HCT116 (cell line): ENCODE data around the gene R3HDM4. TPM values are rescaled to one million over a fixed set of nuclear protein-coding genes. Genes with fewer than 3 reads are reported as not detected.

Experiments
- EGR1 ChIP-seq: IDR thresholded peaks from 2 replicates; pipeline ENCODE4 v1.6.1; 2012; ENCODE audit warnings: low read depth
- ELF1 ChIP-seq: IDR thresholded peaks from 2 replicates; pipeline ENCODE4 v1.6.1; 2012; ENCODE audit warnings: low read depth, borderline replicate concordance
- EZH2 ChIP-seq: fragments of 200-600 bp; sonication (generic); IDR thresholded peaks from 2 replicates; pipeline ENCODE4 v1.6.1; 2017; ENCODE audit warnings: antibody characterized with exemption, mixed run types
- EZH2phosphoT487 ChIP-seq: fragments of 200-600 bp; IDR thresholded peaks from 2 replicates; pipeline ENCODE4 v1.6.1; 2018; ENCODE audit warnings: antibody characterized with exemption, borderline replicate concordance
- FOSL1 ChIP-seq: IDR thresholded peaks from 2 replicates; pipeline ENCODE4 v1.6.1; 2012; ENCODE audit warnings: low read depth
- JUND ChIP-seq: IDR thresholded peaks from 2 replicates; pipeline ENCODE4 v1.6.1; 2012
- MAX ChIP-seq: IDR thresholded peaks from 2 replicates; pipeline ENCODE4 v1.6.1; 2012
- POLR2A ChIP-seq: IDR thresholded peaks from 2 replicates; pipeline ENCODE4 v1.7.0; 2011; ENCODE audit warnings: borderline replicate concordance; ENCODE audit not compliant: insufficient read depth, insufficient read length; ENCODE audit errors: extremely low read depth
- SIN3A ChIP-seq: IDR thresholded peaks from 2 replicates; pipeline ENCODE4 v1.6.1; 2012; ENCODE audit warnings: low read depth
- SRF ChIP-seq: IDR thresholded peaks from 2 replicates; pipeline ENCODE4 v1.6.1; 2012; ENCODE audit warnings: low read depth
- TCF7L2 ChIP-seq: IDR thresholded peaks from 2 replicates; pipeline ENCODE4 v1.7.0; 2011; ENCODE audit warnings: borderline replicate concordance, inconsistent platforms; ENCODE audit not compliant: insufficient read depth, insufficient read length; ENCODE audit errors: extremely low read depth
- ZFX ChIP-seq: fragments of 450-650 bp; IDR thresholded peaks from 2 replicates; pipeline ENCODE4 v1.6.1; 2017
- ZNF274 ChIP-seq: fragments of 200-500 bp; sonication (Bioruptor generic); IDR thresholded peaks from 2 replicates; pipeline ENCODE4 v1.6.1; 2014; ENCODE audit warnings: mild to moderate bottlenecking, low read depth, low read length, inconsistent platforms
- total RNA-seq: library from RNA; stranded (reverse); gene quantifications from one replicate; pipeline ENCODE4 v1.2.1, GENCODE V29; 2021; ENCODE audit not compliant: unreplicated experiment
- TF ChIP-seq, protein P1 (sequence below): IDR thresholded peaks from 2 replicates; pipeline ENCODE4 v1.6.1; 2012; ENCODE audit warnings: low read depth
- TF ChIP-seq, protein P2 (sequence below): IDR thresholded peaks from 2 replicates; pipeline ENCODE4 v1.6.1; 2012

Gene R3HDM4
- total RNA-seq, 1 experiment from 2014 or later: 92.3 TPM

GRCh38 chr19:939439-939838 lies 26.4 kb upstream of the R3HDM4 start (continued):
- TF ChIP-seq, protein P1, sequence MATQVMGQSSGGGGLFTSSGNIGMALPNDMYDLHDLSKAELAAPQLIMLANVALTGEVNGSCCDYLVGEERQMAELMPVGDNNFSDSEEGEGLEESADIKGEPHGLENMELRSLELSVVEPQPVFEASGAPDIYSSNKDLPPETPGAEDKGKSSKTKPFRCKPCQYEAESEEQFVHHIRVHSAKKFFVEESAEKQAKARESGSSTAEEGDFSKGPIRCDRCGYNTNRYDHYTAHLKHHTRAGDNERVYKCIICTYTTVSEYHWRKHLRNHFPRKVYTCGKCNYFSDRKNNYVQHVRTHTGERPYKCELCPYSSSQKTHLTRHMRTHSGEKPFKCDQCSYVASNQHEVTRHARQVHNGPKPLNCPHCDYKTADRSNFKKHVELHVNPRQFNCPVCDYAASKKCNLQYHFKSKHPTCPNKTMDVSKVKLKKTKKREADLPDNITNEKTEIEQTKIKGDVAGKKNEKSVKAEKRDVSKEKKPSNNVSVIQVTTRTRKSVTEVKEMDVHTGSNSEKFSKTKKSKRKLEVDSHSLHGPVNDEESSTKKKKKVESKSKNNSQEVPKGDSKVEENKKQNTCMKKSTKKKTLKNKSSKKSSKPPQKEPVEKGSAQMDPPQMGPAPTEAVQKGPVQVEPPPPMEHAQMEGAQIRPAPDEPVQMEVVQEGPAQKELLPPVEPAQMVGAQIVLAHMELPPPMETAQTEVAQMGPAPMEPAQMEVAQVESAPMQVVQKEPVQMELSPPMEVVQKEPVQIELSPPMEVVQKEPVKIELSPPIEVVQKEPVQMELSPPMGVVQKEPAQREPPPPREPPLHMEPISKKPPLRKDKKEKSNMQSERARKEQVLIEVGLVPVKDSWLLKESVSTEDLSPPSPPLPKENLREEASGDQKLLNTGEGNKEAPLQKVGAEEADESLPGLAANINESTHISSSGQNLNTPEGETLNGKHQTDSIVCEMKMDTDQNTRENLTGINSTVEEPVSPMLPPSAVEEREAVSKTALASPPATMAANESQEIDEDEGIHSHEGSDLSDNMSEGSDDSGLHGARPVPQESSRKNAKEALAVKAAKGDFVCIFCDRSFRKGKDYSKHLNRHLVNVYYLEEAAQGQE: no peak
- TF ChIP-seq, protein P2, sequence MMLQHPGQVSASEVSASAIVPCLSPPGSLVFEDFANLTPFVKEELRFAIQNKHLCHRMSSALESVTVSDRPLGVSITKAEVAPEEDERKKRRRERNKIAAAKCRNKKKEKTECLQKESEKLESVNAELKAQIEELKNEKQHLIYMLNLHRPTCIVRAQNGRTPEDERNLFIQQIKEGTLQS: no peak
- TF ChIP-seq POLR2A (no peak), ELF1 (no peak), JUND (no peak), EGR1 (no peak), ZFX (no peak), SIN3A (no peak), SRF (no peak), TCF7L2 (no peak), FOSL1 (no peak), MAX (no peak), EZH2phosphoT487 (no peak), ZNF274 (no peak), EZH2 (no peak)
